SIG-M5 treated with dmso at 0.1 percent for 504 hours (cell line): ENCODE measurements around the gene NUDT7.
A peak's percentile ranks its signal among the peaks of the same experiment; 100 is the strongest.

ENCODE experiments used
- DNase-seq: peaks from one replicate; lab custom pipeline; 2025; ENCODE audit not compliant: unreplicated experiment; lab: John Stamatoyannopoulos, UW

Gene NUDT7

DNA sequence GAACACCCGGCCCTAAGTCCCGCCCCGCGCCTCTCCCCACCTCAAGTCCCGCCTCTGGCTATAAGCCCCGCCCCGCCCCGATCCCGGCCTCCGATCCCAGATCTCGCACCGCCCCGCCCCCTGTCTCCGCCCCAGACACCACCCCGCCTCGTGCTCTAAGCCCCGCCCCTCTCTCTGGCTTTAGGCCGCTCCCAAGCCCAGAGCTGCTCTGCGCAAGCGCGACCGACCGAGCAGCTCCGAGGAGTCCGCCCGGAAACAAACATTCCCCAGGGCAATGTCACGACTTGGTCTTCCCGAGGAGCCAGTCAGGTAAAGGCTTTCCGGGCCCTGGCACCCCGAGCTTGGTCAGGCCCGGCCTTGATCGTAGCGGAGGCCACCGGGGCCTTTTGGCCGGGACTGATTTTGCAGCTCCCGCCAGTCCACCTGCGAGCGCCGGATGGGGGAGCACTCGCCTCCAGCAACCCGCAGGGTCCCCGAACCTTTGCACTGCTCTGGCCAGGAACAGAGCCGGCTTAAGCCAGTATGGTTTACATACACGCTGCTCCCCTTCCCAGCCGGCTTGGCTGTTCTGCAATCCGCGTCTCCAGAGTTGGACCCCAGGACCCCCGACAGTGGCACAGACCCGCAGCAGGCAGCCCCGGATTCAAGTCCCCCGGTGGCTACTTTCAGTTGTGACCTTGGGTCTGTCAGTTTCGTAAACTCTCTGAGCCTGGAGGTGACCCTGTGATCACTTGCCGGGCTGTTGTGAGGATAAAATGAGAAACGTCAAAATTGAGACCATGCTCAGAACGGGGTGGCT is at the start of gene NUDT7:
TSS of gene NUDT7 (plus strand) at position 206 of the 799 bp plus-strand sequence. CDS start at position 275, 69 bp downstream.
- DNase-seq: peak; percentile 87

DNA sequence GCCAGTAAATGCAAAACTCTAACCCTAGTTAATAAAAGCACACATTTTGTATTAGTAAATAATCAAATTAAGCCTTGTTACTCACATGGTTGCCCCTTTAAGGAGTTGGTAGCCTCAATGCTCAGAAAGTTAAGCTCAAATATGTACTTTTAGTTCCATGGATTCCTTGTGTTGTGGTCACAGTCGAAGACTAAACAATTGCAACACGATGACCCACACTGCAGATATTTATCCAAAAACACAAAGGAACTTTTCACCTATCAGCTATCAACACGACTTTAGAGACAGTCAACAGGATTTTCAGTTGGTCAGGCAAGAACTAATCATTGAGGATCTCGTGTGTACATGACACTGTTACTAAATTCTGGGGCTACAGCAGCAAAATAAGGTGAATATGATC is 47.4 kb upstream of the NUDT7 start:
- peak; percentile 39 for DNase-seq

DNA sequence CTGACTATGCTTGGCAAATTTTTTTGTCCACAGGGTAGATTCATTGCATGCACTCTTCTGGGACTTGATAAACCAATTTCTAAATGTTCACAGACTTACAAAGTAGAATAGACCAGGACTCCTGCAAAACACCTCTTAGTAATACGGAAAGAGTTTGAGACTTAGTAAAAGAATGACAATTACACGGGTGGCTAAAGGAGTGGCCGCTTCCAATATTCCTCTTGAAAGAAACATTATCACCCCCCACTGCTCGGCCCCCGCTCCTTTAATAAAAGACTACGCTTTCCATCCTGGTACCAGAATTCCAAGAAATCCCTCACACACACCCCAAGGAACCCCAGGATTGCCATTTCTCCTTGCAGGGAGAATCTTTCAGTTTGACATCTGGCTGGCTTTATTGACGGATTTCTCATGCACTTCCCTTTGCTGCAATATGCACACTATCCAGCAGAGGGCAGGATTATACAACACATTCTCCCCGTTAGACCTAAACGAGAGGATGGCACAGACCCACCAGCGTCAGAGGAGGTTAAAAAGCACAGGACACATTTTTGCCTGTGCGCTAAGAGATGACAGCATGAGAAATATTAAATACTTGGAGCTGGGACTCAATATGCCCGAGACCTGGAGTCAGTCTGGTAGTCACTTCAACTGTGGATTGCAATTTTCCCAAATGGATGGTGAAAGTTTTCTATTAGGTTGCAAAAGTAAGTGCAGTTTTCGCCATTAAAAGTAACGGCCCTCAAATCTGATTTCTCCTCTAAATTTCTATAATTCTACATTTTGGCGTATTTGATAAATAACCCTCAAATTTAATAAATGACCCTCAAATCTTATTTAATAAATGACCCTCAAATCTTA is 46.6 kb upstream of the NUDT7 start:
- peak; percentile 79 for DNase-seq

DNA sequence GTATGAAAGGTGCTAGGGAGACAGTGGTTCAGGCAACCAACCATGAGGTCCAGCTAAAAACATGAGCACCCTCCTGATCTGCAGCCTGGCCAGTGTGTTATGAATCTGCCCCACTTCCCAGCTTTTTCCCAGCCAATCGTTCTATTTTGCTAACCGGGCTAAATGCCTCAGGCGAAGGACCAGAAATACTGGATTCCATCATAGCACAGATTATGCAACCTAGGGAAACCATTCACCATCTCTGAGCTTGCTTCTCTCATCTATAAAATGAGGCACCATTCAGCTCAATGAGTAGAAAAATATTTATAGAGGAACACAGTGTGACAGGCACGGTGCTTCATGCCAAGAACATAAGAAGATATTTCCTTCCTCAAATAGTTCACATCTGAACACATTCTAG is 45.2 kb upstream of the NUDT7 start:
- DNase-seq: peak; percentile 26

DNA sequence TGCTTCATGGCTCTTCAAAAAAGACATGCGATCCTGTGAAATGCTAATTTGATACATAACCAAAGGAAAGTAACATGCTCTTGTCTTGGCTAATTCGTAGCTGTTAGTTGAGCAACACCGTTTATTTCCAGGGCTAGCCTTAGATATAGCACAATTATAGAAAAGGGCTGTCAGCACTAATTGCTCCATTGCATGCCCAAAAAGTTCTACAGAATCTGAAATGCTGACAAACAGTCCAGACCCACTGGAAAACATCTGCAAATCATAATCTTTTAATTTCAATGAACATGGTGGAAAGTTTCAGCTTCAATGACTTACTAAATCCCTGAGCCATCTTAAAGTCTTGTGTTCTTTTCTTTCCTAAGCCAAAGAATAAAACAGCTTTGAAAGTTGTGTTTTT is 42.9 kb upstream of the NUDT7 start:
- peak; percentile 53 for DNase-seq

DNA sequence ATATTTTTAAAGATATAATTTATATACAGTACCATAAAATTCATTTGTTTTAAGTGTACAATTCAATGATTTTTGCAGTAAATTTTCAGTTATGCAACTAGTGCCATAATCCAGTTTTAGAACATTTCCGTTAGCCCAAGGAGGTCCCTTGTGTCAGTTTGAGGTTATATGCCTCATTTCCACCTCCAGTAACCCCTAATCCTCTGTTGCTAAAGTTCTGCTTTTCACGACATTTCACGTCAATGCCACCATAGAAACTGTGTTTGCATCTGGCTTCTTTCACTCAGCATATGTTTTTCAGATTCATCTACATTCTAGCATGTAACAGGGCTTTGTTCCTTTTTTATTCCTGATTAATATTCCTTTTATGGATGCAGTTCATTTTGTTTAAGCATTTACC is 42.4 kb upstream of the NUDT7 start:
- DNase-seq: peak; percentile 82

DNA sequence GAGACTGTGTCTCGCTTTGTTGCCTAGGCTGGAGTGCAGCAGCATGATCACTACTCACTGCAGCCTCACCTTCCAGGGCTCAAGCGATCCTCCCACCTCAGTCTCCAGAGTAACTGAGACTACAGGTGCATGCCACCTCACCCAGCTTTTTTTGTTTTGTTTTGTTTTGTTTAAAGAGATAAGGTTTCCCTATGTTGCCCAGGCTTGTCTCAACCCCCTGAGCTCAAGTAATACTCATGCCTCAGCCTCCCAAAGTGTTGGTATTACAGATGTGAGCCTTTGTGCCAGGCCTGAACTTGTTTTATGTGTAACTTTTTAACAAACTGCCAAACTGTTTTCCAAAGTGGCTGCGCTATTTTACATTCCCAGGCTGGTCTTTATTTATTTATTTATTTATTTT is 41.8 kb upstream of the NUDT7 start:
- DNase-seq: no peak

DNA sequence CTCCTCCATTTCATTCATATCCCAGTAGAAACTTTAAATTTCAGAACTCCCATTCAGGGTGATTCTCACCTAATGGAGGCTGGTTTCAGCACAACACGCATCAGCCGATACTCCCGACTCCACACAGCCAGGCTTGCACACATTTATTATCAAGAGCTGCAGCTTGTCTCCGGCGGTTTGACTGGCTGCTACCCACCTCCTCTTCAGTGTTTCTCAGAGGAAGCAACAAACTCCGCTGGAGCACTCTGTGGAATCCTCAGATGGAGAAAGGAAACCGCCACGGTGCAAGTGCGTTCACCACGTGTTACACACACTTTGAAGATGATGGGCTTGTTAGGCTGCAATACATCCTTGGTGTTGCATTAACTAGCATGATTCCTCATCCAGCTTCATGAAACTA is 39.7 kb upstream of the NUDT7 start:
- no peak for DNase-seq

DNA sequence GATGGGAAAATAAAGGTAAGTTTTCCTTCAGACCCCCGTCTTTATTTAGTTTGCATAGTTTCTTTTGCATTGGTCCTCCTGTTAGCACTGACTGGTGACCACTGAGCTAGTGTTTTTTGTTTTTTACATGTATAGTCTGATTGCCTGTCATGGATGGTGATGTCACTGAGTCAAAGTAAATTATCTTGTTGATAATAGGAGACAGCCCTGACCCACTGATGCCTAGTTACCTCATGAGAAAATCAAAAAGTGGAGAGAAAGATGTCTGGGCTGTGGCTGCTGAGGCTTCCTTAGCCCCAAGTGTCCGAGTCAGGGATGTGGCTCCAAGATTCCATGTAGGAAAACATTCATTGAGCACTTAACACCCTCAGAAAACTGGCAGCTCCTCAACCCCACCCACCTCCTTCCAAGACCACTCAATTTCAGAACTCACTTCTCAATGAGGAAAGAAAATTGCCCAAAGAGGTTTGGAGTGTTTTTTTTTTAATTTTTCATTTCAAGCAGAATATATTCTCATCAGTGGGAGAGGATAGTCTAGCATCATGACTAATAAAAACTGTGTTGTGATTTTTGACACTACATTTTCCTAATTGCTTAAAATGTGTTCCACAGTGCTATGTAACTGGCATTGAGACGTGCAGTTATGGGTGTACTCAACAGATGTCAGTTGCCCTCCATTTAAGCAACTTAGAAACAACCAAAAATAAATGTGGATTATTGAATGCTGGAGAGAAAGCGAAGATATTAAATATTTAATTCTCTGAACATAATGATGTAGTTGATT is 38.7 kb upstream of the NUDT7 start:
- DNase-seq: no peak

DNA sequence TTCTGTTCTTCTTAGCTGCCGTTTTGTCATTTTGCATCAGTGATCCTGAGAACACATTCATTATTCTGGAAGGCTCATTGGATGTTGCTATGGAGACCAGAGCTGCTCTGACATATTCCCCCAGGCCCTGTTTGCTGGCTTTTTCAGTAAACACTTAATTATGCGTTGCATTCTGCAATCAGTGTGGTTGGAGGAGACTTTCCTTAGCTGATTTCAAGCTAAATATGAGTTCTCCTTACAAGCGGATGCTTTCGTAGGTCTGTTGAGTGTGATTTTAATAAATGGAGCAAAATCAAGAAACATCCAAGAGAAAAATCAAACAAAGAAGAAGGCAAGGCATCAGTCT is 38.2 kb upstream of the NUDT7 start:
- no peak for DNase-seq

DNA sequence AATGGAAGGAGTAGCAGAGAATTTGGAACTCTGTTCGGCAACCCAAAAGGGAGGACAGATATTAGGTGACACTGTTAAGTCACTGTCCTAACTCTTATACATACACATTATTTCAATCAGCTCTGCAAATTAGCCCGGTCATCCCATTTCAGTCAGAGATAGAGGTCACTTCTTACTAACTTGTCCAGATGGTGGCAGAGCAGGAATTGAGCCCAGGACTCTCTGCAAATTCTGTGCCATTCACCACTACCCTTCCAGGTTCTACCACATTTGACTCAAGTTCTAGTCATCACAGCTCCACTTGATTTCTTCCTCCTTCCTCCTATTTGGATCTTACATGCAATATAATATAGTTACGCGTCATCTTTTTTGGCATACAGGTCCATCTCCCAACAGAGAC is 35.9 kb upstream of the NUDT7 start:
- no peak for DNase-seq

DNA sequence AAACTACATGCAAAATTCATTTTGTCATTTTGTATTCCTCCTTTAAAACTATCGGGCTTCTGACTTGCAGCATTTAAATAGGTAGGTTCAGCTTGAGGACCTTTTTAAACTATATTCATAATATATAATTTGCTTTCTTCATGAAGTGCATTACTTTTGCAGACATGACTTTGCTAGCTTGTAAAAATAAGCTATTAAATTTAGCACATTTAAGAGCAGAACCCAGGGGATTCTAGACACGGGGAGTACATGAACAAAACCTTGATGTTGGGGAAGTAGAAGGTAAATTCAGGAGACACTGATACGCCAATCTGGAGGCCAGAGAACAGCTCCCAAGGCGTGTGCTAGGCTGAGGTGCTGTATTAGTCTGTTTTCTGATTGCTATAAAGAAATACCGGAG is 32.3 kb upstream of the NUDT7 start:
- DNase-seq: no peak

DNA sequence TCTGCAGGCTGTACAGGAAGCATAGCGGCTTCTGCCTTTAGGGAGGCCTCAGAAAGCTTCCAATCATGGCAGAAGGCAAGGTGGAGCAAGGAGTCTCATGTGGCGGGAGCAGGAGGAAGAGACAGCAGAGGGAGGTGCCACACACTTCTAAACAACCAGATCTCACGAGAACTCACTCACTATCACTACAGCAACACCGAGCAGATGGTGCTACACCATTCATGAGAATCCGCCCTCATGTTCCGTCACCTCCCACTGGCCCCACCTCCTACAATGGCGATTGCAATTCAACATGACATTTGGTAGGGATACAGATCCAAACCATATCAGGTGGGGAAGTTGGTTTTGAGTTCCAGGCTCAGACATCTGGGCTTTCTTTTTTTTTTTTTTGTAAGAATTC is 31.9 kb upstream of the NUDT7 start:
- no peak for DNase-seq

DNA sequence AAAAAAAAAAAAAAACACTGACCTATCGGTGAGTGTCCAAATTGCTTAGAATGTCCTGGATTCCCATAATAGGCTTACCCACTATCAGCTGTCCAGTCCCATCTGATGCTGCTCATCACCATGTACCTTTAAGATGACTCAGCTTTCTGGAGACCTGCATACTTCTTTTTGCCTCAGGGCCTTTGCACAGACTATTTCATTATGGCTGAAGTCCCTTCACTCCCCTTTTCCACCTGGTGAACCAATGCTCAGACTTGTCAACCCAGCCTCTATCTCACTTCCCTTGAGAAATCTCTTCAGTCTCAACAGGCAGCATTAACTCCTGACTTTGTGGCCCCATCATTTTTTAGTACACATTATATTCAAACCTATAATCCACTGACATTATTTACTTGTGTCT is 29.7 kb upstream of the NUDT7 start:
- no peak for DNase-seq

DNA sequence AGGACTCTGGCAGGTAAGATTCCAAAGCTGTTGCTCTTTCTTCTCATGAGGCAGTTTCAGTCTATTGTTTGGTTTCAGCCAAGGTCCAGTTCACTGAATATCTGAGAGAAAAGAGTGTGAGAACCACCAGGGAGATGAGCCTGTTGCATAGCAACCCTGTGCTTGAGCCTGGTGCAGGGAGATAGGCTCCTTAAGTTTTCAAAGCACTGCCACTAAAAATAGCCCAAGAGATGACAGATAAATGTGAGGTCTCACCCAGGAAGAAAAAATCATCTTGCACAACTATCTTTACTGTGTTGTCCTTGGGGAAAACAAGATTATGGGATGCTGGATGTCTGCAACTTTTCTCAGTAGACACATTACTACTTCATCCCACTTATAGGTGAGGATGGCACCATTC is 26.2 kb upstream of the NUDT7 start:
- DNase-seq: no peak

DNA sequence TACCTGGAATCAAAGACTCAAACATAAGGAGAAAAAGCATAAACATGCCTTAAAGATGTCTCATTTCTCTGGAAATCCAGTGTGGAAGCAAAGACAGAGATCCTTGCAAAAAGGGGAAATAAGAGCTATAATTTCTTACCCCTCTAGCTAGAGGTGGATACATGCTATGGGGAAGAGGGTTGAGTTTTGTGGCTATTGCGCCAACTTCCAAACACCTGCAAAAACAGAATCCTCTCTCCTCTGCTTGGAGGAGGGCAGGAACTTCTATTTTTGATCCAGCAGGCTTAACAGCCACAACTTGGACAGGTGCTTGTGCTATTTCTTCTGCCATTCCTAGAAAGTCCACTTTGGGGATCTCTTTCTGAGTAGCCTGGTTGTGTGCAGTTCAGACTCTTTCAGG is 21.5 kb upstream of the NUDT7 start:
- peak; percentile 30 for DNase-seq

DNA sequence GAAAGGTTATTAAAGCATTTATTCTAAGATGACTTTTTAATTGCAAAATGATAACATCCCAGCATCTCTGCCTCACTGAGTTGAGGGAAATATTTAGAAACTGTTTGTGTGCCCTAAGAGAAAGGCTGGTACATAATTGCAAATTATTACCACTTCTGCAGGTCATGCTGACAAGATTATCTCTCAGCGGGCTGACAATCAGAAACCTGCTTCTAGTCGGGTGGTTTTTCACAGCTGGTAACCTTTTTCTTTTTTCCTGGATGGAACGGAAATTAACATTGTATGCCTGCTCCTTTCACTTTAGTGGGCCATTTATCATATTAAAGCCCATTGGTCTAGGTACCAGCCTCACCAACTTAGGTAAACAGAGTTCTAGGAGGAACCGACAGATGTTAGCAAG is 17.0 kb upstream of the NUDT7 start:
- no peak for DNase-seq

DNA sequence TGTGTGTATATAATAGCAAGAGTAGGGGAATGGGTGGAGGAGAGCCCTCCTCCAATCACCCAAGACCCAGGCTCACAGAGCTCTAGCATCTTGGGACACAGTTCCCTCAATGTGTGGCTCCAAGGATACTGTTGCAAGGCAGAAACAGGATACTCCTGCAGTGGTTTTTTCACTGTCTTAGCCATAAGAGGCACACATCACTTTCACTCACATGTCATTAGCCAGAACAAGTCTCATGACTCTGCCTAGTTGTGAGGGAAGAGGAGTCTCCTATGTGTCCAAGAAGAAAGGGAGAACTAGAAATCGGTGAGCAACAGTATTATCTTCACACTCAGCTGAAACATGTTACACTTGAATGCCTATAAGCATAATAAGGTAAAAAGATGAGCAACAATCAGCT is 11.1 kb upstream of the NUDT7 start:
- DNase-seq: no peak

DNA sequence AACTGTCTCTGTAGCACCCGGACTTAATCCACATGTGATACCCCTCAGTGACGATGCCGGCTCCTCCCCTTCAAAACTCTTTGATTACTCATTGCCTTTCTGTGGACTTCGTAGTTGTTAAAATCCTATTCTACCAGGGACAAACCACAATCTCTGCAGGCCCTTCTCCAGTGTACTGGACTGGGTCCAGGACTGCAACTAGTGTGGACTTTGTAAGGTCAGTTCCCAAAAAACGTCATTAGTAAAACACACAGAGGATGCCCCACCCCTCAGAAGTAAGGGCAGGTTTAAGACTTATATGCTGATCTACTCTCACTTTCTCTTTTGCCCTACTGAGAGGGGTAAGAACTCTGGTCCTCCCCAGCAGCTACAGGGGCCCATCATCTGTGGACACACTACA is 10.5 kb upstream of the NUDT7 start:
- DNase-seq: no peak

DNA sequence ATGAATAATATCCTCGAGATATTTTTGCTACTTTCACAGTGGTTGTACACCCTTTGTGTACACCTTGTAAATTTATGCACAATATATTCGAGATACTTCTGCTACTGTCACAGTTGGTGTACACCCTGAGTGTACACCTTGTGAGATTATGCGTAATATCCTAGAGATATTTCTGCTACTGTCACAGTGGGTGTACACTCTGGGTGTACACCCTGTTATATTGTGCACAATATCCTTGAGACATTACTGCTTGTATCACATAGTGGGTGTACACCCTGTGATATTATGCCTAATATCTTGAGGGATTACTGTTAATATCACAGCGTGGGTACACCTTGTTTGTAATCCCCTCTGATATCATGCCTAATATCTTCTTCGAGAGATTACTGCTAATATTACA is 7.2 kb upstream of the NUDT7 start:
- DNase-seq: no peak

DNA sequence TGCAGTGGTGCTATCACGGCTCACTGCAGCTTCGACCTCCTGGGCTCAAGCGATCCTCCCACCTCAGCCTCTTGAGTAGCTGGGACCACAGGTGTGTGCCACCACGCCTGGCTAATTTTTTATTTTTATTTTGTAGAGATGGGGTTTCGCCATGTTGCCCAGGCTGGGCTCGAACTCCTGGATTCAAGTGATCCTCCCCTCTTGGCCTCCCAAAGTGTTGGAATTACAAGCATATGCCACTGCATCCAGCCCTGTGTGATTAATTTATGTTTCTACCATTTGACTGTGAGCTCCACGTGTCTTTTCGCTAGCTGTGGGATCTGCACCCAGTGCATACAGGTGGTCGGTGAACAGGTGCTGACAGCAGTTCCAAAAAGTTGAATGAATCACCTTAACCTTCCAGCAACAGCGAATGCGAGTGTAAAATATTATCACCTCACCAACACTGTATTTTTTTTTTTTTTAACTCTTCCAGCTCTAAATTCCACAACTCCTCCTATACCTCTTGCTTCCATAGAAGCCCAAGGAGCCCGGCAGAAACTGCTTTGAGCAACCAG is 484 bp upstream of the NUDT7 start:
- DNase-seq: no peak
